ENCODE results near the gene NPTX2.

The NPTX2 gene

DNA sequence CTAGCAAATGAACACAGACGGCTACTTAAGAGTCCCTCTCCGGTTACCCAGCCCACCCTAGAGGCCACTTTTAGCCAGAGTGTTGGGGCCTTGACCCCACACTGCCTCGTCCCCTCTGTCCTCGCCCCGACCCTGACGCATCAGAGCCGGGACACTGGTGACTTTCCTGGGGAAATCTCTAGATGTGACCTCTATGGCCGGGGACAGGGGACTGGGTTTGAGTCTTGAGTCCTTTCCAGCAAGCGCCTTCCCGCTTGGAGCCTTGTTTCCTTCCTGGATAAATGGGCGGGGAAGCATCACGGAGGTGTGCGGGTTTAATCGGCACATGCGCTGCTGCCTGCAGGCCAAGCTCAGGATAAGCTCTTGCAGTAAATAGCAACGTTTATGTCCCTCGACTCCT is 40.7 kb downstream of the NPTX2 start:
- ATAC-seq: no peak
- TF ChIP-seq ZNF565 (CRISPR knock-in tag; conservative IDR thresholded peaks at IDR 0.05; ENCODE audit: low read depth) (no peak), CSDC2 (CRISPR knock-in tag; IDR thresholded peaks at IDR 0.05) (no peak), ZNF70 (CRISPR knock-in tag; IDR thresholded peaks at IDR 0.05) (no peak), OSR1 (CRISPR knock-in tag; IDR thresholded peaks at IDR 0.05) (no peak), ESRRG (CRISPR knock-in tag; IDR thresholded peaks at IDR 0.05) (no peak), ZFP3 (CRISPR knock-in tag; IDR thresholded peaks at IDR 0.05) (no peak), ZNF8 (CRISPR knock-in tag; IDR thresholded peaks at IDR 0.05) (no peak), TCF4 (CRISPR knock-in tag; IDR thresholded peaks at IDR 0.05; ENCODE audit: borderline replicate concordance) (no peak)
- TF ChIP-seq, protein P1, sequence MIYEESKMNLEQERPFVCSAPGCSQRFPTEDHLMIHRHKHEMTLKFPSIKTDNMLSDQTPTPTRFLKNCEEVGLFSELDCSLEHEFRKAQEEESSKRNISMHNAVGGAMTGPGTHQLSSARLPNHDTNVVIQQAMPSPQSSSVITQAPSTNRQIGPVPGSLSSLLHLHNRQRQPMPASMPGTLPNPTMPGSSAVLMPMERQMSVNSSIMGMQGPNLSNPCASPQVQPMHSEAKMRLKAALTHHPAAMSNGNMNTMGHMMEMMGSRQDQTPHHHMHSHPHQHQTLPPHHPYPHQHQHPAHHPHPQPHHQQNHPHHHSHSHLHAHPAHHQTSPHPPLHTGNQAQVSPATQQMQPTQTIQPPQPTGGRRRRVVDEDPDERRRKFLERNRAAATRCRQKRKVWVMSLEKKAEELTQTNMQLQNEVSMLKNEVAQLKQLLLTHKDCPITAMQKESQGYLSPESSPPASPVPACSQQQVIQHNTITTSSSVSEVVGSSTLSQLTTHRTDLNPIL (CRISPR knock-in tag; IDR thresholded peaks at IDR 0.05; ENCODE audit: low read depth): no peak

DNA sequence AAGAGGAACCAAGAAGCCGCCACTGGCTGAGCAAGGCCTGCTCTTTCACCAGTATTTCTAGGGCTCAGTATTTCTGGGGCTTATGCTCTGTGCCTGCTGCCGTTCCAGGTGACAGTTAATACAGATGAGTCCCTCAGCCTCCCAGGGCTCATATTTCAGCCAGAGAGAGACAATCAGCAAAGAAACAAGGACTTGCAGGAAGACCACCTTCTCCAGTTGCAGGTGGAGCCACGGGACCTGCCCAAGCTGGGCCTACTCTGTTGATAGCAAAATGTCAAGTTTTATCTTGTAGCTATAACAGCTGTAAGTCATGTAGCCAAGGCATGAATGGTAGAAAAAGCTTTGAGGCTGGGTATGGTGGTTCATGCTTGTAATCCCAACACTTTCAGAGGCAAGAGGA is 42.7 kb downstream of the NPTX2 start:
- ATAC-seq: no peak
- TF ChIP-seq ZNF8 (CRISPR knock-in tag; IDR thresholded peaks at IDR 0.05) (no peak), CSDC2 (CRISPR knock-in tag; IDR thresholded peaks at IDR 0.05) (no peak), OSR1 (CRISPR knock-in tag; IDR thresholded peaks at IDR 0.05) (no peak), RARB (CRISPR knock-in tag; IDR thresholded peaks at IDR 0.05) (no peak), ZC3H10 (CRISPR knock-in tag; IDR thresholded peaks at IDR 0.05) (no peak), GLIS3 (CRISPR knock-in tag; IDR thresholded peaks at IDR 0.05) (no peak), PPARA (CRISPR knock-in tag; IDR thresholded peaks at IDR 0.05; ENCODE audit: borderline replicate concordance) (no peak), ISL1 (CRISPR knock-in tag; IDR thresholded peaks at IDR 0.05) (no peak), ZNF70 (CRISPR knock-in tag; IDR thresholded peaks at IDR 0.05) (no peak), ARNTL (CRISPR knock-in tag; IDR thresholded peaks at IDR 0.05; ENCODE audit: borderline replicate concordance, low read depth) (no peak), TOX (CRISPR knock-in tag; IDR thresholded peaks at IDR 0.05; ENCODE audit: borderline replicate concordance) (no peak), ESRRG (CRISPR knock-in tag; IDR thresholded peaks at IDR 0.05) (no peak), TCF4 (CRISPR knock-in tag; IDR thresholded peaks at IDR 0.05; ENCODE audit: borderline replicate concordance) (no peak), SNAI2 (CRISPR knock-in tag; IDR thresholded peaks at IDR 0.05) (no peak)
- TF ChIP-seq, protein P2, sequence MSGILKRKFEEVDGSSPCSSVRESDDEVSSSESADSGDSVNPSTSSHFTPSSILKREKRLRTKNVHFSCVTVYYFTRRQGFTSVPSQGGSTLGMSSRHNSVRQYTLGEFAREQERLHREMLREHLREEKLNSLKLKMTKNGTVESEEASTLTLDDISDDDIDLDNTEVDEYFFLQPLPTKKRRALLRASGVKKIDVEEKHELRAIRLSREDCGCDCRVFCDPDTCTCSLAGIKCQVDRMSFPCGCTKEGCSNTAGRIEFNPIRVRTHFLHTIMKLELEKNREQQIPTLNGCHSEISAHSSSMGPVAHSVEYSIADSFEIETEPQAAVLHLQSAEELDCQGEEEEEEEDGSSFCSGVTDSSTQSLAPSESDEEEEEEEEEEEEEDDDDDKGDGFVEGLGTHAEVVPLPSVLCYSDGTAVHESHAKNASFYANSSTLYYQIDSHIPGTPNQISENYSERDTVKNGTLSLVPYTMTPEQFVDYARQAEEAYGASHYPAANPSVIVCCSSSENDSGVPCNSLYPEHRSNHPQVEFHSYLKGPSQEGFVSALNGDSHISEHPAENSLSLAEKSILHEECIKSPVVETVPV (CRISPR knock-in tag; IDR thresholded peaks at IDR 0.05): no peak
- TF ChIP-seq, protein P1 (CRISPR knock-in tag; IDR thresholded peaks at IDR 0.05; ENCODE audit: low read depth): no peak
- TF ChIP-seq, protein P3, sequence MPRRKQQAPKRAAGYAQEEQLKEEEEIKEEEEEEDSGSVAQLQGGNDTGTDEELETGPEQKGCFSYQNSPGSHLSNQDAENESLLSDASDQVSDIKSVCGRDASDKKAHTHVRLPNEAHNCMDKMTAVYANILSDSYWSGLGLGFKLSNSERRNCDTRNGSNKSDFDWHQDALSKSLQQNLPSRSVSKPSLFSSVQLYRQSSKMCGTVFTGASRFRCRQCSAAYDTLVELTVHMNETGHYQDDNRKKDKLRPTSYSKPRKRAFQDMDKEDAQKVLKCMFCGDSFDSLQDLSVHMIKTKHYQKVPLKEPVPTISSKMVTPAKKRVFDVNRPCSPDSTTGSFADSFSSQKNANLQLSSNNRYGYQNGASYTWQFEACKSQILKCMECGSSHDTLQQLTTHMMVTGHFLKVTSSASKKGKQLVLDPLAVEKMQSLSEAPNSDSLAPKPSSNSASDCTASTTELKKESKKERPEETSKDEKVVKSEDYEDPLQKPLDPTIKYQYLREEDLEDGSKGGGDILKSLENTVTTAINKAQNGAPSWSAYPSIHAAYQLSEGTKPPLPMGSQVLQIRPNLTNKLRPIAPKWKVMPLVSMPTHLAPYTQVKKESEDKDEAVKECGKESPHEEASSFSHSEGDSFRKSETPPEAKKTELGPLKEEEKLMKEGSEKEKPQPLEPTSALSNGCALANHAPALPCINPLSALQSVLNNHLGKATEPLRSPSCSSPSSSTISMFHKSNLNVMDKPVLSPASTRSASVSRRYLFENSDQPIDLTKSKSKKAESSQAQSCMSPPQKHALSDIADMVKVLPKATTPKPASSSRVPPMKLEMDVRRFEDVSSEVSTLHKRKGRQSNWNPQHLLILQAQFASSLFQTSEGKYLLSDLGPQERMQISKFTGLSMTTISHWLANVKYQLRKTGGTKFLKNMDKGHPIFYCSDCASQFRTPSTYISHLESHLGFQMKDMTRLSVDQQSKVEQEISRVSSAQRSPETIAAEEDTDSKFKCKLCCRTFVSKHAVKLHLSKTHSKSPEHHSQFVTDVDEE (CRISPR knock-in tag; IDR thresholded peaks at IDR 0.05): no peak
- TF ChIP-seq, protein P4, sequence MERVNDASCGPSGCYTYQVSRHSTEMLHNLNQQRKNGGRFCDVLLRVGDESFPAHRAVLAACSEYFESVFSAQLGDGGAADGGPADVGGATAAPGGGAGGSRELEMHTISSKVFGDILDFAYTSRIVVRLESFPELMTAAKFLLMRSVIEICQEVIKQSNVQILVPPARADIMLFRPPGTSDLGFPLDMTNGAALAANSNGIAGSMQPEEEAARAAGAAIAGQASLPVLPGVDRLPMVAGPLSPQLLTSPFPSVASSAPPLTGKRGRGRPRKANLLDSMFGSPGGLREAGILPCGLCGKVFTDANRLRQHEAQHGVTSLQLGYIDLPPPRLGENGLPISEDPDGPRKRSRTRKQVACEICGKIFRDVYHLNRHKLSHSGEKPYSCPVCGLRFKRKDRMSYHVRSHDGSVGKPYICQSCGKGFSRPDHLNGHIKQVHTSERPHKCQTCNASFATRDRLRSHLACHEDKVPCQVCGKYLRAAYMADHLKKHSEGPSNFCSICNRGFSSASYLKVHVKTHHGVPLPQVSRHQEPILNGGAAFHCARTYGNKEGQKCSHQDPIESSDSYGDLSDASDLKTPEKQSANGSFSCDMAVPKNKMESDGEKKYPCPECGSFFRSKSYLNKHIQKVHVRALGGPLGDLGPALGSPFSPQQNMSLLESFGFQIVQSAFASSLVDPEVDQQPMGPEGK (CRISPR knock-in tag; IDR thresholded peaks at IDR 0.05; ENCODE audit: borderline replicate concordance): no peak
- TF ChIP-seq, protein P5, sequence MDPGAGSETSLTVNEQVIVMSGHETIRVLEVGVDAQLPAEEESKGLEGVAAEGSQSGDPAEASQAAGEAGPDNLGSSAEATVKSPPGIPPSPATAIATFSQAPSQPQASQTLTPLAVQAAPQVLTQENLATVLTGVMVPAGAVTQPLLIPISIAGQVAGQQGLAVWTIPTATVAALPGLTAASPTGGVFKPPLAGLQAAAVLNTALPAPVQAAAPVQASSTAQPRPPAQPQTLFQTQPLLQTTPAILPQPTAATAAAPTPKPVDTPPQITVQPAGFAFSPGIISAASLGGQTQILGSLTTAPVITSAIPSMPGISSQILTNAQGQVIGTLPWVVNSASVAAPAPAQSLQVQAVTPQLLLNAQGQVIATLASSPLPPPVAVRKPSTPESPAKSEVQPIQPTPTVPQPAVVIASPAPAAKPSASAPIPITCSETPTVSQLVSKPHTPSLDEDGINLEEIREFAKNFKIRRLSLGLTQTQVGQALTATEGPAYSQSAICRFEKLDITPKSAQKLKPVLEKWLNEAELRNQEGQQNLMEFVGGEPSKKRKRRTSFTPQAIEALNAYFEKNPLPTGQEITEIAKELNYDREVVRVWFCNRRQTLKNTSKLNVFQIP (CRISPR knock-in tag; IDR thresholded peaks at IDR 0.05; ENCODE audit: borderline replicate concordance, low read depth): no peak

Measured in SK-N-SH treated with all-trans-retinoic acid at 6 μM for 48 hours (cell line).